Epithelial cell of alveolus of lung (primary cell): ENCODE measurements around the gene CCDC190. TPM values are rescaled to one million over a fixed set of nuclear protein-coding genes. Genes with fewer than 3 reads are reported as not detected.

Experiments used
- total RNA-seq: library from RNA; depleted of rRNA; stranded (reverse); fragments of >200 nt; gene quantifications from 2 replicates; pipeline ENCODE4 v1.2.1, GENCODE V29; 2015

Gene CCDC190, protein sequence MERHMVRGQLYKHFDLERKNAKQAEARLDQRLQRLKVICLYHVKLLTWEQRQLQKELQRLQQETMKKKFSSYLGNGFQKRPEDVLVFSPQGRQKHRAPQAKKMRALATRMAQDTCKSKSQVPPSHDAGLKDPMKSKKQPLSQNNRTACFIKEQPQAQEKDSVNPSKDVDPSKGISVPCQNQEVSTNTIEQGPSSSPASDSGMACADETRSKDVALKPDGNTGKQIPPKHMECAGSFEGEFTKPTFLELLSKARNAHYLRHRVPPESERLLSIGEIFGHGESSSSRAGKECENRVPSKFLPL
- not detected in 2 replicates for total RNA-seq

DNA sequence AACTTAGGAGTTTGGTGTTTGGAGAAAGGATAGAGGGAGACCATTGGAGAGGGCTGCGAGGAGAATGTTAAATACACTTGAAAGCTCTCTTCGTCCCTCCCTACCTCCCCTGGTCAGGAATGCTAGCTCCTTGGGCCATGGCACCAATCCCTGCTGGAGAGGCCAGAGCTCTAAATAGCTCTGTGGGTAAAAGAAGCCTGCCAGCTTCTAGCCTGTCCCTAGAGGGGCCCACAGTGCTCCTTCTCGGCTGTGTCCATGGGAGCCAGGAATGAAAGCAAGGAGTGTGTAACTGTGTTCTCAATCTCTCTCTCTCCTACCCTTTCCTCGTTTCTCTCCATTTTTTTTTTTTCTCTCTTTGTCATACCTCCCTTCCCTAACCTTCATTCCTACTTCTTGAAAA is at the start of gene CCDC190:
TSS of gene CCDC190 (minus strand) at position 75 of the 400 bp plus-strand sequence. CDS start 1,529 bp downstream, outside the sequence.

Other genes starting within 250 kb of the CCDC190 start
- gene DDR2, start 228.7 kb downstream of the CCDC190 start, total RNA-seq: 76.5 and 94.2 TPM in 2 replicates
- gene HSD17B7, start 70.5 kb downstream of the CCDC190 start, total RNA-seq: 10.5 and 21.9 TPM in 2 replicates
- 14.4 and 30.9 TPM in 2 replicates for gene RGS4, start 208.2 kb upstream of the CCDC190 start, total RNA-seq